ENCODE results near the gene CST11.

Gene CST11

GRCh38 chr20:23419995-23420901 lies 32.4 kb downstream of the CST11 start:
- peak; percentile 70 for DNase-seq (ENCODE audit: low spot score)

- DNase-seq (ENCODE audit: low spot score) = no peak
These were observed 33.0 kb downstream of the CST11 start for GRCh38 chr20:23419657-23419994.

DNA sequence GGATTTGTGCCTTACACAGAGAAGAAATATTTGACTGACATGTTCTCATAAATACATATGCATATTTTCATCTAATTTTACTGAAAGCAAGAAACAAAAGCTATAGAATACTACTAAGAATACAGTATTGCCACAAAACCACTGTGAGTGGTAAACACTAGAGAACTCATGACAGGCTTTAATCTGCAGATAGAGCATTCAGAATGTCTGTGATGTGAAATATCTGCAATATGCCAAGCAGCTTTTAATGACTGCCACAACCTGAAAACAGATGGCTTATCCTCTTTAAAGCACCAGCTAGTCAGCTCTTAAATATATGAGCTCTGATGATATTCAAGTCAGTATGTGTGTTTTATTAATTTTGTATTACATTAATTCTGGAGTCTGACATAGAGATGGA lies 34.8 kb downstream of the CST11 start:
- no peak for DNase-seq (ENCODE audit: low spot score)

- peak; percentile 23 for DNase-seq (ENCODE audit: low spot score)
These were observed 36.6 kb downstream of the CST11 start for GRCh38 chr20:23415959-23416583.

DNA sequence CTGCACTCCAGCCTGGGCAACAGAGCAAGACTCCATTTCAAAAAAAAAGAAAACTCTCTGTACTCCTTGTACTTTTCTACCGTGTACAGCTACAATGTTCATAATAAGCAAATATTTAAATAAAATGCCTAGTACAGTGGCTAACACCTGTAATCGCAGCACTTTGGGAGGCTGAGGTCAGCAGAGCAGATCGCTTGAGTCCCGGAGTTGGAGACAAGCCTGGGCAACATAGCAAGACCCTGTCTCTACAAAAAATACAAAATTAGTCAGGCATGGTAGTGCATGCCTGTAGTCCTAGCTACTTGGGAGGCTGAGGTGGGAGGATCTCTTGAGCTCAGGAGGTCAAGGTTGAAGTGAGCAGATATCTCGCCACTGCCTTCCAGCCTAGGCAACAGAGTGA lies 37.1 kb downstream of the CST11 start:
- DNase-seq (ENCODE audit: low spot score) = no peak

DNA sequence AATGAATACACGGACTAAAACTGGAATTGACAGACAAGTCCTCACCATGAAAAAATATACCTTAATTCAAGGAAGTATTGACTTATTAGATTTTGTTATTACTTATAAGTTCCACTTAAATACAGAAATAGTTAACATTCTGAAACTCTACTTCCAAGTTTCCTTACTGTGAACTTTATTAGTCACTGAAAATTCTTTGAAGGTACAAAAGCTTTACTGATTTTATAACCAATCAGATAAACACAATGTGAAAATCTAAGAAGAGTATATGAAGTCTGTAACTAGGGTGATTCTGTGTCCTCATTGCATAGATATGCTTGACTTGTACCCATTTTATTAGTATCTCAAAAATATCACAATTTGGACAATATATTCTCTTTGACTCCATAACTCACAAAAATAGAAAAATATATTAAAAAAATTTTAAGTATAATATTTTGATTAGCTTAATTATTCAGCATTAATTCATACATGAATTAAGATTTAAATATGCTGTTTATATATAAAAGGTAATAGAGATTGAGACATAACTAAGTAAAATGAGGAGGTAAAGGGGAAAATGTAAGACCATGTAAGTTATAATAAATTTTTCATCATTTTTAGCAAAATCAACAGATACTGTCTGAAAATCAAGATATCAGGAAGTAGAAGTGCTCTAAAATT lies 38.0 kb downstream of the CST11 start:
- no peak for DNase-seq (ENCODE audit: low spot score)

DNA sequence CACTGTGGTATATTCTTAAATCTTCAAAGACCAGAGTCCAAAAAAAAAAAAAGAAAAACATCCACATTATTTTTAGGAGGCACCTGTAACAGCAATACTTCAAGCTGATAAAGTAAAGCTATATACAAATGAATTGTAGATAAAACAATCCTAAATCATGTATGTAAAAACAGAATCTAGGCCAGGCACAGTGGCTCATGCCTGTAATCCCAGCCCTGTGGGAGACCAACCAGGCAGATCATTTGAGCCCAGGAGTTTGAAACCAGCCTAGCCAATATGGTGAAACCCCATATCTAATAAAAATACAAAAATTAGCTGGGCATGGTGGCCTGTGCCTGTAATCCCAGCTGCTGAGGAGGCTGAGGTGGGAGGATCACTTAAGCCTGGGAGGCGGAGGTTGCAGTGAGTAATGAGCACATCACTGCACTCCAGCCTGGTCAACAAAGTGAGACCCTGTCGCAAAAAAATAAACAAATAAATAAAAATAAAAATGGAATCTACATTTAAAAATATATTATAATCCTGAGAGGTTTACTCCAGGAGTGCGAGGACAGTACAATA lies 38.7 kb downstream of the CST11 start:
- no peak for DNase-seq (ENCODE audit: low spot score)

DNA sequence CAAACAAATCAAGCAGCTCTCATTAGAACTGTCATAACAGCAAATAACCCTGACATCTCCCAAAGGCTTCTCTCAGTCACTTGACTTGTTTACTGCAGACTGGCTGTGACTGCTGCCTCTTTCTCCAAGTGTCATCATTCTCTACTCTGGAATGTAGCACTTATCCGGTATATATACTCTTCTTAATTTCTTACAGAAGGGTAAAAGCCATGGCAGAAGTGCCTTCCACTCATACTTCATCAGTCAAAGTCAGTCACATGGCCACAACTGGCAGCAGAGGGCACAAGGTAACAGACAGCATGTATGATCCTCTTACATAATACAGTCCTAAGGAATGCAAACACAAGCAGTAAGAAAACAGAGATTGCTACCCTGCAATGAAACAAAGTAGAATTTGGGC lies 40.6 kb downstream of the CST11 start:
- DNase-seq (ENCODE audit: low spot score) = peak; percentile 28

DNA sequence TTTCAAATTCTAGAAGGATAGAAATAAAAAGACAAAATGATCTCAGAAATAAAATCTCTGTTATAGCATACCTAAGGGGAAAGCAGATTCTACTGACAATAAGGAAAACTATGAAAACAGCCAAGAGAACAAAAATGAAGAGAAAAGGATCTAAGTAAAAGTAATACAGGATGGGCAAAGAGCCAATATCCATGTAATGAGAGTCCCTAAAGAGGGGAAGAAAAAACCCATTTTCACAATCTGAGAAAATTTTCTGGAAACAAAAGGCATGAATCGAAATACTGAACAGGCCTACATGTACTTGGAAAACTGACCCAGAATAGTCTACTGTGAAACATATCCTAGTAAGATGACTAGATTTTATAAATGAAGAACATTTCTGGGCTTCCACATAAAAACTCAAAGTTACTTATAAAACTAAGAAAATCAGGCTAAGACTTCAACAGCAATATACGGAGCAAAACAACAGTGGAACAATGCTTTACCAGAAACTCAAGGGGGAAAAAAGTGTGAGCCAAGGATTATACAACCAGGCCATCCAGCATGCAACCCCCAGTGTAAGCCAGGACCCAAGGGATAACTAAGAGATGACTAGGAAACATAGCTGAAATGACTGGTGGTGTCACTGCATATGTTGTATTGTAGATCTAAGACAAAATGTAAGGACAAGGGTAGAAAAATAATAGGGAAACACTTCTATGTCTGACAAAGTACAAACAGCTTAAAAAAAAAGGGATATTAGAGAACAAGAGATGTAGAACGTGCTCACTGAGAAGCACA lies 41.6 kb downstream of the CST11 start:
- DNase-seq (ENCODE audit: low spot score) = no peak

DNA sequence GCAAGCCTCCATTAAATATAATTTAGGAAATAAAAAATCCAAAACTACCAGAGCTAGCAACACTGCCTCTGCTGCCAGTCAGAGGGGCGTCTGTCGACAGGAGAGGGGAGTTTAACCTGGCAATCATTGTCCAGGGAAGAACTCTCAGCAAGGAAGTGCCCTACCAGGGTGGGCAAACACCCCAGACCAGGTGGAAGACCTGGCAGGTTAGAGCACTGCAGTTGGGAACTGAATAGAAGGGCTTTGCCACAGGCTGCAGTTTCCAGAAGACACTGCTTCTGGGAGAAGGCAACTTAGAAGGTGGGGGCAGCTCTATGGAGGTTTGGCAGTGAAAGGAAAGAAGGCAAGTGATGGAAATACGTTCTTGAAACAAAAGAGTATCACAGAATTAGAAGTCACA lies 42.9 kb downstream of the CST11 start:
- DNase-seq (ENCODE audit: low spot score) = no peak

- DNase-seq (ENCODE audit: low spot score) = no peak
These were observed 43.7 kb downstream of the CST11 start for GRCh38 chr20:23408957-23409356.

- no peak for DNase-seq (ENCODE audit: low spot score)
These were observed 44.8 kb downstream of the CST11 start for GRCh38 chr20:23407781-23408464.

DNA sequence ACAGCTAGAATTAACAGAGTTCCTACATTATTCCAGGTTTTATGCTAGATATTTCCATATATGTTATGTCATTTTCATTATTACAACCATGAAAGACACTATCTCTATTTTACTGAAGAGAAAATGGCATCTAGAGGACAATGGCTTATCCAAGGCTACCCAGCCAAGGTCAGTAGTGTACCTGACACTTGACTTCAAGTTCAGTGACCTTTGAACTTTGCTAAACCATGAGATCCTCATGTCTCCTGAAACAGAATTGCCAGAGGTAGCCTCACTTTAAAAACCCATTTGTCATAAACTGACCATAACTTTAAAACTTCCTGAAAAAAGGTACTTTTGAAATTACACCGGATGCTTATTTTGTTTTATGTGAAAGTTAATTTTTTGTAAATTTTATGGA lies 45.8 kb downstream of the CST11 start:
- DNase-seq (ENCODE audit: low spot score) = no peak

DNA sequence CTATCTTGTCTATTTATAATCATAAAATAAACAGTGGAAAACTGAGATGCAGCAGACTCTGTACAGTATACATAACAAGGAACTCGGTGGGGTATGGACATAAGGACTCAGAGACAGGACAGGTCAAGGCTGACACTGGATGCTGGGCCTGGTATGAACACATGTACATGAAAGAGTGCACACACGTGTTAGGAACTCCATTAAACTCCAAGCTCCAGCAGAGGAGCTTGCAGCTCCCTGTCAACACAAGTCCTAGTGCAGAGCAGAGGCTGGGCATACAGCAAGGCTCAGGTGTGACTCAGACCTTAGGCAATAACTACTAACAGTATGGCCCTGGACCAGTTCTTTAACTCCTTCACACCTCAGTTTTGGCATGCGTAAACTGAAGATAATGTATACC lies 48.5 kb downstream of the CST11 start:
- DNase-seq (ENCODE audit: low spot score) = no peak

DNA sequence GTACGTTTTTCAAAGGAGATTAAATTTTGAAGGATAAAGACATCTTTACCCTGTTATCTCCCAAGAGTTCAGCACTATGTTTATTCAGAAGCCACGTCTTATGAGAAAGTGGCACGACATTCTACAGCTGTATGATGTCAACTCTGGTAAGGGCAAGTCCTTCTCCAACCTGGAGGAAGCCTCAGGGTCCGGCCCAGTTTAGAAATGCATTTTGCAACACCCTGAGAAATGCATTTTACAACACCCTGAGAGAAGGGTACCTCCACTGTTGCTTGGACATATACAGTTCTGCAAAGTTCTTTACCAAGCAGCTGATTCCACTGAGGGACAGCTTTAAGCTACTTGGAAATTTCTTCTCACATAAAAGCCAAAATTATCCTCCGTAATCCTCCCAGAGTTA lies 48.9 kb downstream of the CST11 start:
- no peak for DNase-seq (ENCODE audit: low spot score)

DNA sequence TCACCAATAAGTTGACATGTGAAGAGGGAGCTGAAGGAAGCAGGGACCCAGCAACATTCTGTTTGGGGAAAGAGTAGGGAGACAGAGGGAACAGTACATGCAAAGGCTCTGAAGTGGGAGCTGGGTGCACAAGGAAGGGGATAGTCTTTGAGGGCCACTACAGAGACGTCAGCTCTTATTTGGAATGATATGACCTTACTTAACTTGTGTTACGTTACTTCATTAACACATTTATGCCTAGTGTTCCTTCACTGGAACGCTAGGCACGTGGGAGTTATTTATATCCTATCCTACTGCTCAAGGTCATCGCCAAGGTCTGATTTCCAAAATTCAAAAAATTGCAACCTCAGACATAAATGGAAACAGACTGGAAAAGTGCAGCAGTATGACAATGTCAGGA lies 51.6 kb downstream of the CST11 start:
- no peak for DNase-seq (ENCODE audit: low spot score)
